Neural cell (in vitro differentiated cells): ENCODE results near the gene ONECUT3. TPM values are rescaled to one million over a fixed set of nuclear protein-coding genes. Genes with fewer than 3 reads are reported as not detected.

Experiments
- H2AFZ ChIP-seq: fragments of 200-600, 300-800 bp; sonication (generic), shearing (Covaris generic); 2 replicates; pipeline ENCODE4 v1.6.0; 2014; ENCODE audit warnings: low read depth, mild to moderate bottlenecking, antibody characterized with exemption, low read length, moderate library complexity
- H3F3A ChIP-seq: fragments of 200-600 bp; shearing (Covaris generic); 2 replicates; pipeline ENCODE4 v1.6.1; 2016; ENCODE audit warnings: mild to moderate bottlenecking, moderate library complexity, mixed read lengths, antibody characterized with exemption, low read length; ENCODE audit not compliant: insufficient read depth, poor library complexity, severe bottlenecking
- H3K27ac ChIP-seq: fragments of 200-600, 300-800 bp; sonication (generic), shearing (Covaris generic); 2 replicates; pipeline ENCODE4 v1.5.1; 2014; ENCODE audit warnings: mild to moderate bottlenecking, low read length, moderate library complexity
- H3K27me3 ChIP-seq: fragments of 300-800, 200-600 bp; sonication (generic), shearing (Covaris generic); 2 replicates; pipeline ENCODE4 v1.6.0; 2014; ENCODE audit warnings: mild to moderate bottlenecking, low read depth, low read length, moderate library complexity; ENCODE audit not compliant: insufficient read depth
- H3K36me3 ChIP-seq: fragments of 300-800, 200-600 bp; sonication (generic), shearing (Covaris generic); 2 replicates; pipeline ENCODE4 v1.5.1; 2014; ENCODE audit warnings: mild to moderate bottlenecking, antibody characterized with exemption, low read length, moderate library complexity; ENCODE audit not compliant: insufficient read depth
- H3K4me2 ChIP-seq: fragments of 300-800, 200-600 bp; sonication (generic), shearing (Covaris generic); 2 replicates; pipeline ENCODE4 v1.6.0; 2014; ENCODE audit warnings: mild to moderate bottlenecking, low read length
- H3K4me3 ChIP-seq: fragments of 300-800, 200-600 bp; sonication (generic), shearing (Covaris generic); 2 replicates; pipeline ENCODE4 v1.5.1; 2014; ENCODE audit warnings: mild to moderate bottlenecking, low read length, moderate library complexity
- H3K79me2 ChIP-seq: fragments of 200-600 bp; shearing (Covaris generic); replicated peaks from 2 replicates; pipeline ENCODE4 v1.6.0; 2014; ENCODE audit warnings: mild to moderate bottlenecking, low read length, moderate library complexity; ENCODE audit not compliant: insufficient read depth
- H3K9ac ChIP-seq: fragments of 300-800, 200-600 bp; sonication (generic), shearing (Covaris generic); 2 replicates; pipeline ENCODE4 v1.6.1; 2016; ENCODE audit warnings: mild to moderate bottlenecking, low read length, mixed read lengths
- H3K9me2 ChIP-seq: fragments of 200-600 bp; shearing (Covaris generic); 2 replicates; pipeline ENCODE4 v1.6.1; 2016; ENCODE audit warnings: mild to moderate bottlenecking, low read length, mixed read lengths; ENCODE audit not compliant: insufficient read depth
- H3K9me3 ChIP-seq: fragments of 200-600, 300-800 bp; sonication (generic), shearing (Covaris generic); 2 replicates; pipeline ENCODE4 v1.6.1; 2016; ENCODE audit warnings: mild to moderate bottlenecking, mixed run types, low read length, moderate library complexity, mixed read lengths
- H4K20me1 ChIP-seq: fragments of 200-600 bp; shearing (Covaris generic); 2 replicates; pipeline ENCODE4 v1.6.1; 2016; ENCODE audit warnings: mild to moderate bottlenecking, mixed run types; ENCODE audit not compliant: insufficient read depth
- CTCF ChIP-seq: fragments of 450-650 bp; IDR thresholded peaks from 2 replicates; pipeline ENCODE4 v1.5.1; 2014; ENCODE audit warnings: antibody characterized with exemption, mild to moderate bottlenecking, moderate library complexity; ENCODE audit not compliant: poor library complexity, severe bottlenecking
- EP300 ChIP-seq: fragments of 450-650 bp; conservative IDR thresholded peaks from 2 replicates; pipeline ENCODE4 v1.6.1; 2014; ENCODE audit warnings: antibody characterized with exemption, mild to moderate bottlenecking, moderate library complexity; ENCODE audit not compliant: poor library complexity, severe bottlenecking
- EZH2 ChIP-seq: fragments of 200-600, 300-800 bp; shearing (Covaris generic), sonication (generic); IDR thresholded peaks from 2 replicates; pipeline ENCODE4 v1.6.1; 2014; ENCODE audit warnings: antibody characterized with exemption, low read length, borderline replicate concordance, mild to moderate bottlenecking; ENCODE audit not compliant: insufficient read depth, poor library complexity, severe bottlenecking
- MXI1 ChIP-seq: fragments of 450-650 bp; conservative IDR thresholded peaks from 2 replicates; pipeline ENCODE4 v1.6.1; 2014; ENCODE audit warnings: antibody characterized with exemption, mild to moderate bottlenecking; ENCODE audit not compliant: poor library complexity, severe bottlenecking
- POLR2AphosphoS5 ChIP-seq: IDR thresholded peaks from 2 replicates; pipeline ENCODE4 v1.6.1; 2012
- RAD21 ChIP-seq: fragments of 450-650 bp; conservative IDR thresholded peaks from 2 replicates; pipeline ENCODE4 v1.6.1; 2014; ENCODE audit warnings: antibody characterized with exemption, mild to moderate bottlenecking, moderate library complexity
- REST ChIP-seq: IDR thresholded peaks from 2 replicates; pipeline ENCODE4 v1.6.1; 2012; ENCODE audit warnings: borderline replicate concordance
- SMC3 ChIP-seq: fragments of 450-650 bp; conservative IDR thresholded peaks from 2 replicates; pipeline ENCODE4 v1.6.1; 2014; ENCODE audit warnings: antibody characterized with exemption, mild to moderate bottlenecking, moderate library complexity; ENCODE audit not compliant: poor library complexity
- TAF1 ChIP-seq: IDR thresholded peaks from 2 replicates; pipeline ENCODE4 v1.6.1; 2012; ENCODE audit warnings: low read depth
- polyA plus RNA-seq: library from polyadenylated mRNA; depleted of rRNA; stranded (reverse); fragments of >200 nt; gene quantifications from 2 replicates; pipeline ENCODE4 v1.2.3, GENCODE V29; 2014

Gene ONECUT3
- polyA plus RNA-seq, 1 donor from 2014 or later, result 0.45 TPM

- Histone ChIP-seq H3K4me2 (no peak overlapping the region), H3F3A (no peaks in the 10 kb centered on the region), H3K27me3 (peaks cover 84% of the 10 kb centered on the region), H3K9me3 (no peaks in the 10 kb centered on the region), H3K27ac (no peak overlapping the region), H3K9me2 (no peaks in the 10 kb centered on the region), H3K79me2 (no peaks in the 10 kb centered on the region), H2AFZ (no peak overlapping the region), H3K9ac (no peak overlapping the region), H4K20me1 (no peaks in the 10 kb centered on the region), H3K36me3 (no peaks in the 10 kb centered on the region), H3K4me3 (no peak overlapping the region)
- TF ChIP-seq MXI1 (no peak), EZH2 (peak; percentile 24)
Observed at GRCh38 chr19:1750343-1751021, 2.8 kb upstream of the ONECUT3 start.

GRCh38 chr19:1751367-1752008 is 1.8 kb upstream of the ONECUT3 start:
- H4K20me1 ChIP-seq, result no peaks in the 10 kb centered on the region
- H3K9me2 ChIP-seq, result no peaks in the 10 kb centered on the region
- no peaks in the 10 kb centered on the region for H3K36me3 ChIP-seq
- no peak for TF ChIP-seq TAF1
- TF ChIP-seq EZH2, result no peak
- no peak for TF ChIP-seq RAD21
- TF ChIP-seq MXI1, result no peak
- TF ChIP-seq REST, result no peak
- TF ChIP-seq POLR2AphosphoS5, result no peak
- no peak for TF ChIP-seq EP300
- TF ChIP-seq SMC3, result no peak
- no peaks in the 10 kb centered on the region for H3F3A ChIP-seq
- no peak overlapping the region for H3K9ac ChIP-seq
- H3K27me3 ChIP-seq, result peaks cover 87% of the 10 kb centered on the region
- no peaks in the 10 kb centered on the region for H3K79me2 ChIP-seq
- no peak overlapping the region for H2AFZ ChIP-seq
- H3K27ac ChIP-seq, result no peak overlapping the region
- H3K4me3 ChIP-seq, result no peak overlapping the region
- no peak overlapping the region for H3K4me2 ChIP-seq
- H3K9me3 ChIP-seq, result no peaks in the 10 kb centered on the region

GRCh38 chr19:1752009-1752756 is 1.1 kb upstream of the ONECUT3 start:
- no peak overlapping the region for H3K9ac ChIP-seq
- no peak overlapping the region for H3K27ac ChIP-seq
- peaks cover 87% of the 10 kb centered on the region for H3K27me3 ChIP-seq
- no peaks in the 10 kb centered on the region for H3K9me3 ChIP-seq
- no peaks in the 10 kb centered on the region for H3F3A ChIP-seq
- H3K4me3 ChIP-seq, result no peak overlapping the region
- no peak overlapping the region for H2AFZ ChIP-seq
- no peaks in the 10 kb centered on the region for H3K9me2 ChIP-seq
- no peaks in the 10 kb centered on the region for H3K79me2 ChIP-seq
- no peaks in the 10 kb centered on the region for H3K36me3 ChIP-seq
- no peak overlapping the region for H3K4me2 ChIP-seq
- no peaks in the 10 kb centered on the region for H4K20me1 ChIP-seq
- no peak for TF ChIP-seq TAF1
- TF ChIP-seq SMC3, result no peak
- no peak for TF ChIP-seq EP300
- TF ChIP-seq POLR2AphosphoS5, result no peak
- no peak for TF ChIP-seq REST
- TF ChIP-seq RAD21, result no peak
- no peak for TF ChIP-seq CTCF
- TF ChIP-seq MXI1, result no peak
- TF ChIP-seq EZH2, result no peak
